GM12878 (cell line): ENCODE data around the gene ABI1. TPM values are rescaled to one million over a fixed set of nuclear protein-coding genes. Genes with fewer than 3 reads are reported as not detected.

Experiments used
- ATAC-seq: fragments of 200-7000 bp; cut with Tn5 transposase; 3 replicates; pipeline ENCODE4 v1.9.1; 2020; ENCODE audit warnings: mild to moderate bottlenecking, moderate library complexity
- BruUV-seq: library from RNA; stranded (reverse); fragments of 400-500 nt; replicated peaks from 2 replicates; lab custom pipeline; 2021; lab: Mats Ljungman, UMichigan
- CTCF ChIA-PET: fragments of 300-600 bp; sonication (Branson Sonifier 250); formaldehyde crosslinking; extraction: SDS; loops from one replicate; lab custom pipeline; 2021; ENCODE audit warnings: inconsistent platforms; lab: Yijun Ruan, JAX
- POLR2A ChIA-PET: fragments of 350-600 bp; formaldehyde crosslinking; extraction: SDS; loops from one replicate; lab custom pipeline; 2021; ENCODE audit warnings: inconsistent platforms; lab: Charles Lee
- RAD21 ChIA-PET: fragments of 300-600 bp; sonication (Branson Sonifier 250); formaldehyde crosslinking; loops from one replicate; lab custom pipeline; 2023; ENCODE audit warnings: antibody characterized with exemption; ENCODE audit not compliant: unreplicated experiment; lab: Charles Lee
- SMC1A ChIA-PET: fragments of 300-600 bp; sonication (Branson Sonifier 250); formaldehyde crosslinking; loops from one replicate; lab custom pipeline; 2023; ENCODE audit not compliant: unreplicated experiment, uncharacterized antibody; lab: Charles Lee
- DNase-seq: peaks from one replicate; pipeline ENCODE4 v3.0.0-alpha.2; 2011; ENCODE audit warnings: low read depth, low spot score
- FAIRE-seq: peaks from 3 replicates; lab custom pipeline; 2011; peaks lifted over from hg19 to GRCh38; lab: Jason Lieb, UNC
- H2AFZ ChIP-seq: 2 replicates; pipeline ENCODE4 v1.6.0; 2011; ENCODE audit warnings: low read depth, low read length, control low read depth; ENCODE audit not compliant: control insufficient read depth
- H3K27ac ChIP-seq: 2 replicates; pipeline ENCODE4 v1.5.1; 2011; ENCODE audit warnings: control low read depth; ENCODE audit not compliant: control insufficient read depth, insufficient read depth
- H3K27me3 ChIP-seq, 2 experiments: replicated peaks in 1 of 2; 2 replicates each; pipeline versions ENCODE4 v1.6.0 to v1.6.1; 2011; ENCODE audit warnings: low read length in 1 of 2; ENCODE audit not compliant: control insufficient read depth in 2 of 2, insufficient read depth in 2 of 2
- H3K36me3 ChIP-seq, 2 experiments: 2 replicates each; pipeline ENCODE4 v1.5.1; 2011; ENCODE audit warnings: low read length in 1 of 2; ENCODE audit not compliant: control insufficient read depth in 2 of 2, insufficient read depth in 2 of 2
- H3K4me1 ChIP-seq: 2 replicates; pipeline ENCODE4 v1.6.1; 2011; ENCODE audit warnings: mild to moderate bottlenecking, low read length, moderate library complexity, mixed read lengths; ENCODE audit not compliant: control insufficient read depth, insufficient read depth
- H3K4me2 ChIP-seq: 2 replicates; pipeline ENCODE4 v1.6.0; 2011; ENCODE audit warnings: control low read depth; ENCODE audit not compliant: control insufficient read depth, insufficient read depth
- H3K4me3 ChIP-seq: fragments of 200-600 bp; sonication (generic); 2 replicates; pipeline ENCODE4 v1.5.1; 2016
- H3K79me2 ChIP-seq: 2 replicates; pipeline ENCODE4 v1.6.0; 2011; ENCODE audit warnings: low read length; ENCODE audit not compliant: control insufficient read depth, insufficient read depth
- H3K9ac ChIP-seq: 2 replicates; pipeline ENCODE4 v1.8.0; 2011; ENCODE audit warnings: low read length, control low read depth, mixed read lengths; ENCODE audit not compliant: control insufficient read depth, insufficient read depth
- H3K9me3 ChIP-seq: replicated peaks from 3 replicates; pipeline ENCODE4 v1.5.1; 2011; ENCODE audit warnings: mild to moderate bottlenecking, low read length; ENCODE audit not compliant: control insufficient read depth, insufficient read depth
- H4K20me1 ChIP-seq: 2 replicates; pipeline ENCODE4 v1.6.0; 2011; ENCODE audit not compliant: control insufficient read depth, insufficient read depth
- ATF7 ChIP-seq: fragments of 450-650 bp; IDR thresholded peaks from 2 replicates; pipeline ENCODE4 v1.6.1; 2016; ENCODE audit warnings: low read depth, mild to moderate bottlenecking
- BMI1 ChIP-seq: fragments of 450-650 bp; IDR thresholded peaks from 2 replicates; pipeline ENCODE4 v1.6.1; 2016; ENCODE audit warnings: mild to moderate bottlenecking, moderate library complexity, borderline replicate concordance
- BRCA1 ChIP-seq: IDR thresholded peaks from 2 replicates; pipeline ENCODE4 v1.6.1; 2011; ENCODE audit warnings: low read depth, low read length, improper control_type of control experiment
- CBX5 ChIP-seq: sonication (generic); IDR thresholded peaks from 2 replicates; pipeline ENCODE4 v1.6.1; 2016; ENCODE audit warnings: low read depth, moderate library complexity, mild to moderate bottlenecking, inconsistent platforms
- CUX1 ChIP-seq: IDR thresholded peaks from 2 replicates; pipeline ENCODE4 v1.6.1; 2012; ENCODE audit warnings: improper control_type of control experiment, low read depth, low read length; ENCODE audit not compliant: insufficient replicate concordance
- FOXK2 ChIP-seq: fragments of 450-650 bp; IDR thresholded peaks from 2 replicates; pipeline ENCODE4 v1.6.1; 2017; ENCODE audit warnings: mild to moderate bottlenecking, moderate library complexity
- IKZF1 ChIP-seq: fragments of 450-650 bp; conservative IDR thresholded peaks from 2 replicates; pipeline ENCODE4 v1.6.1; 2017; ENCODE audit warnings: antibody characterized with exemption, mild to moderate bottlenecking
- POU2F2 ChIP-seq: IDR thresholded peaks from 3 replicates; pipeline ENCODE4 v1.6.1; 2011; ENCODE audit warnings: low read depth, mild to moderate bottlenecking, low read length, borderline replicate concordance
- RB1 ChIP-seq: fragments of 450-650 bp; formaldehyde crosslinking; IDR thresholded peaks from 2 replicates; pipeline ENCODE4 v1.6.1; 2017; ENCODE audit warnings: mild to moderate bottlenecking, borderline replicate concordance
- SP1 ChIP-seq: IDR thresholded peaks from one replicate; pipeline ENCODE4 v1.6.1; 2011; ENCODE audit warnings: low read depth, low read length
- SRF ChIP-seq, 2 experiments: IDR thresholded peaks; 2 replicates each; pipeline ENCODE4 v1.6.1; 2011; ENCODE audit warnings: low read depth in 2 of 2, low read length in 2 of 2, mild to moderate bottlenecking in 1 of 2, moderate library complexity in 1 of 2
- TCF12 ChIP-seq: IDR thresholded peaks from 2 replicates; pipeline ENCODE4 v1.6.1; 2011; ENCODE audit warnings: low read depth, mild to moderate bottlenecking, low read length
- YBX1 ChIP-seq: fragments of 450-650 bp; IDR thresholded peaks from 2 replicates; pipeline ENCODE4 v1.6.1; 2016; ENCODE audit warnings: antibody characterized with exemption
- ZBTB4 ChIP-seq: fragments of 450-650 bp; formaldehyde crosslinking; IDR thresholded peaks from 2 replicates; pipeline ENCODE4 v1.4.0; 2022; ENCODE audit warnings: mild to moderate bottlenecking, moderate library complexity
- ZNF384 ChIP-seq: IDR thresholded peaks from 2 replicates; pipeline ENCODE4 v1.6.1; 2012; ENCODE audit warnings: low read depth, mild to moderate bottlenecking, low read length, improper control_type of control experiment, borderline replicate concordance
- WGBS: methylation state at CpG from one replicate; pipeline ENCODE4 v1.1.6; 2016; ENCODE audit warnings: low lambda C conversion rate; ENCODE audit not compliant: insufficient replicate concordance, insufficient coverage; ENCODE audit errors: missing lambda C conversion rate; 5-methylcytosine and 5-hydroxymethylcytosine counted together
- in situ Hi-C: fragments of 300-500 bp; cut with MboI; formaldehyde crosslinking; loops from 9 replicates; pipeline ENCODE4 v1.14.3; 2018; ENCODE audit warnings: mixed read lengths
- intact Hi-C: fragments of 100-400 bp; cut with micrococcal nuclease; formaldehyde crosslinking; loops from one replicate; pipeline ENCODE4 v1.14.2; 2022; ENCODE audit not compliant: unreplicated experiment
- polyA plus RNA-seq, 11 experiments: library from polyadenylated mRNA; depleted of rRNA in 4 of 11; unstranded in 6 of 11; stranded (reverse) in 5 of 11; fragments of >200 nt; fragmentation: Nextera tagmentation in 4 of 11; fragmentation: Illumina TruSeq in 1 of 11; extraction: Ambion mirVana in 4 of 11; extraction: Trizol in 1 of 11; gene quantifications; 1 replicate in 1 of 11; 2 replicates in 10 of 11; pipeline versions ENCODE4 v1.2.1 to v1.2.3, GENCODE V29; 2011 to 2016; ENCODE audit warnings: inconsistent platforms in 2 of 11, missing spikeins in 2 of 11, low read depth in 1 of 11
- total RNA-seq, 4 experiments: library from RNA; depleted of rRNA in 3 of 4; stranded (reverse); fragments of >200 nt in 3 of 4; fragmentation: Illumina TruSeq in 1 of 4; extraction: Trizol in 1 of 4; gene quantifications; 2 replicates each; pipeline versions ENCODE4 v1.2.1 to v1.2.3, GENCODE V29; 2013 to 2021

Gene ABI1
- total and polyA plus RNA-seq, 10 of the 15 experiments (the other 5 are each of a cell fraction or from before 2014, with no cell fraction given): 31.2 to 73.2 (median 50.7) TPM

- TF ChIP-seq SRF (IDR thresholded peaks at IDR 0.05; ENCODE audit: low read depth in 2 of 2, low read length in 2 of 2): no peak
- no peak for TF ChIP-seq BRCA1
These were observed 8.8 kb upstream of the ABI1 start (continued) for GRCh38 chr10:26869528-26869927.

DNA sequence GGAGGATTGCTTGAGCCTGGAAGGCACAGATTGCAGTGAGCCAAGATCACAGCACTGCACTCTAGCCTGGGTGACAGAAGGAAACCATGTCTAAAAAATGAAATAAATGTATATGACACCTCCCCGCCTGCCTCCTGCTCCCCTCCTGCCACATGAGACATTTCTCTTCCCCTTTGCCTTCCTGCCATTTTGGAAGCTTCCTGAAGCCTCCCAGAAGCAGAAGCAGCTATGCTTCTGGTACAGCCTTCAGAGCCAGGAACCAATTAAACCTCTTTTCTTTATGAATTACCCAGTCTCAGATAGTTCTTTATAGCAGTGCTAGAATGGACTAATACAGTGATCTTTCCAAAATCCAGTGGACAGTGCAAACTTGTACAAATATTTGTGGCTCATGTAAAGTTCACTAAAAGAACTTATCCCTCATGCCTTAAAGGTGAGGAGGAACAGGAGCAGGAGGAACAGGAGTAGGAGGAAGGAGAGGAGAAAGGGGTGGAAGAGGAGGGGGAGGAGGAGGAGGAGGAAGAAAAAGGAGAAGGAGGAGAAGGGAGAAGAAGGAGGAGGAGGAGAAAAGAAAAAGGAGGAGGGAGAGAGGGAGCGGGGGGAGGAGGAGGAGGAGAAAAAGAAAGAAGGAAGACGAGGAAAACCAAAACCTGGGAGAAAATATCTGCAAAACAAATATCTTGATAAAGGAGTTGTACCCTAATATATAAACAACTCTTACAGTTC lies 2.8 kb upstream of the ABI1 start:
- ATAC-seq: no peak
- TF ChIP-seq FOXK2 (no peak), YBX1 (no peak), ZBTB4 (CRISPR knock-in tag) (no peak), SP1 (no peak), RB1 (no peak), ZNF384 (no peak), ATF7 (no peak), CBX5 (no peak), TCF12 (no peak), CUX1 (no peak), BMI1 (no peak), POU2F2 (no peak), BRCA1 (no peak), IKZF1 (no peak)
- TF ChIP-seq, all 136 proteins: peak for 0
- H3K36me3 ChIP-seq: no peaks in the 10 kb centered on the region
- intact Hi-C loops: no loop called here
- no peak overlapping the region for H3K4me3 ChIP-seq
- DNase-seq: no peak
- no peaks in the 10 kb centered on the region for H3K4me1 ChIP-seq
- no peaks in the 10 kb centered on the region for H3K27me3 ChIP-seq
- no peak overlapping the region for H2AFZ ChIP-seq
- no peak for FAIRE-seq
- ChIA-PET CTCF (interaction anchor here (0.8 to 3.0 kb wide), 4 partner anchors 83 to 371 kb away, joined by 3 to 35 read pairs (median 10); no protein-coding TSS in a partner anchor), SMC1A (interaction anchor here (0.7 to 3.3 kb wide), 5 partner anchors 17 to 497 kb away, joined by 3 to 33 read pairs (median 11); no protein-coding TSS in a partner anchor), POLR2A (interaction anchor here (0.6 kb wide), 1 partner anchor 219 kb away, joined by 6 read pairs; no protein-coding TSS in a partner anchor), RAD21 (no interaction called here)
- peaks cover 22% of the 10 kb centered on the region for H3K79me2 ChIP-seq
- no TSS peak for BruUV-seq
- no peaks in the 10 kb centered on the region for H3K9me3 ChIP-seq
- H3K4me2 ChIP-seq: no peak overlapping the region
- WGBS: 65% methylated on average over 2 of the region's 3 CpGs
- in situ Hi-C loops: no loop called here
- no peak overlapping the region for H3K9ac ChIP-seq
- no peak overlapping the region for H3K27ac ChIP-seq
- H4K20me1 ChIP-seq: no peaks in the 10 kb centered on the region
